Lower lobe of right lung (tissue), 2 donors: Measurements from ENCODE around the gene PRG3. TPM values are rescaled to one million over a fixed set of nuclear protein-coding genes. Genes with fewer than 3 reads are reported as not detected.

Experiments used
- ATAC-seq, 2 donors: fragments of 200-7000 bp; cut with Tn5 transposase; one replicate each; pipeline ENCODE4 v1.9.1; 2020 to 2022; ENCODE audit warnings: mild to moderate bottlenecking in 2 of 2, moderate library complexity in 2 of 2
- DNase-seq: peaks from one replicate; pipeline ENCODE4 v3.0.0-alpha.2; 2020
- H3K27ac ChIP-seq: fragments of 200-600 bp; one replicate; pipeline ENCODE4 v1.8.0; 2022
- H3K27me3 ChIP-seq: fragments of 200-600 bp; one replicate; pipeline ENCODE4 v1.8.0; 2022; ENCODE audit warnings: low read depth
- H3K36me3 ChIP-seq: fragments of 200-600 bp; one replicate; pipeline ENCODE4 v1.8.0; 2022; ENCODE audit warnings: mild to moderate bottlenecking
- H3K4me1 ChIP-seq: fragments of 200-600 bp; one replicate; pipeline ENCODE4 v1.8.0; 2022
- H3K4me3 ChIP-seq: fragments of 200-600 bp; one replicate; pipeline ENCODE4 v1.8.0; 2022; ENCODE audit warnings: mild to moderate bottlenecking
- H3K9me3 ChIP-seq: fragments of 200-600 bp; one replicate; pipeline ENCODE4 v1.8.0; 2022
- CTCF ChIP-seq: fragments of 200-600 bp; IDR thresholded peaks from one replicate; pipeline ENCODE4 v1.8.0; 2022; ENCODE audit warnings: antibody characterized with exemption, mild to moderate bottlenecking
- intact Hi-C: fragments of 100-400 bp; cut with DNase I; formaldehyde crosslinking; loops from one replicate; pipeline ENCODE4 v1.11.0; 2022
- total RNA-seq: library from RNA; stranded (reverse); fragmentation: NEBNext Ultra II Directional; extraction: Animal tissue kit (Norgen Biotek cat#: 25700); gene quantifications from one replicate; pipeline ENCODE4 v1.2.1, GENCODE V29; 2021
- donor health status: DM: no; HTN: yes; CAD: no; lungs with severe emphysema.

Gene PRG3
- total RNA-seq, 1 donor from 2014 or later: not detected

- intact Hi-C loops: no loop called here
Observed at GRCh38 chr11:57395905-57396623, 15.1 kb upstream of the PRG3 start.

GRCh38 chr11:57394203-57394965, 13.4 kb upstream of the PRG3 start:
- ATAC-seq (no peak), DNase-seq (no peak)
- Histone ChIP-seq H3K4me3 (no peak overlapping the region), H3K9me3 (no peaks in the 10 kb centered on the region), H3K4me1 (no peaks in the 10 kb centered on the region), H3K36me3 (no peaks in the 10 kb centered on the region), H3K27ac (no peak overlapping the region), H3K27me3 (no peaks in the 10 kb centered on the region)
- intact Hi-C loops: no loop called here
- no peak for TF ChIP-seq CTCF

More at GRCh38 chr11:57395905-57396623, 15.1 kb upstream of the PRG3 start:
- no peaks in the 10 kb centered on the region for H3K4me1 ChIP-seq
- DNase-seq (no peak), ATAC-seq (no peak)
- no peaks in the 10 kb centered on the region for H3K27me3 ChIP-seq
- no peaks in the 10 kb centered on the region for H3K9me3 ChIP-seq
- H3K27ac ChIP-seq: no peak overlapping the region
- H3K36me3 ChIP-seq: no peaks in the 10 kb centered on the region
- TF ChIP-seq CTCF: no peak
- no peak overlapping the region for H3K4me3 ChIP-seq

- H3K4me1 ChIP-seq: no peaks in the 10 kb centered on the region
- DNase-seq (no peak), ATAC-seq (no peak)
- intact Hi-C loops: no loop called here
- H3K27me3 ChIP-seq: no peaks in the 10 kb centered on the region
- H3K36me3 ChIP-seq: no peaks in the 10 kb centered on the region
- H3K27ac ChIP-seq: no peak overlapping the region
- H3K4me3 ChIP-seq: no peak overlapping the region
- H3K9me3 ChIP-seq: no peaks in the 10 kb centered on the region
- no peak for TF ChIP-seq CTCF
Observed at GRCh38 chr11:57392763-57393105, 11.8 kb upstream of the PRG3 start.

GRCh38 chr11:57392066-57392762, 11.3 kb upstream of the PRG3 start:
- H3K27me3 ChIP-seq: no peaks in the 10 kb centered on the region
- H3K4me1 ChIP-seq: no peaks in the 10 kb centered on the region
- H3K36me3 ChIP-seq: no peaks in the 10 kb centered on the region
- ATAC-seq: no peak
- DNase-seq: no peak
- H3K4me3 ChIP-seq: no peak overlapping the region
- H3K9me3 ChIP-seq: no peaks in the 10 kb centered on the region
- no peak overlapping the region for H3K27ac ChIP-seq
- TF ChIP-seq CTCF: no peak
- intact Hi-C loops: no loop called here

- TF ChIP-seq CTCF: no peak
- ATAC-seq: no peak
- no peaks in the 10 kb centered on the region for H3K4me1 ChIP-seq
- intact Hi-C loops: no loop called here
- H3K27me3 ChIP-seq: no peaks in the 10 kb centered on the region
- no peak overlapping the region for H3K27ac ChIP-seq
- H3K36me3 ChIP-seq: no peaks in the 10 kb centered on the region
- no peaks in the 10 kb centered on the region for H3K9me3 ChIP-seq
- DNase-seq: no peak
- no peak overlapping the region for H3K4me3 ChIP-seq
Observed at GRCh38 chr11:57391539-57391938, 10.6 kb upstream of the PRG3 start.
